Activated CD8-positive, alpha-beta memory T cell treated with anti-CD3 and anti-CD28 coated beads, Interleukin-2, amount 10 ng/mL, durations not matched to agents 7 days and 5 days (primary cell): Measurements from ENCODE around the gene IL17RA. TPM values are rescaled to one million over a fixed set of nuclear protein-coding genes. Genes with fewer than 3 reads are reported as not detected.

Source experiments
- ATAC-seq: fragments of 150-1000 bp; cut with Tn5 transposase; one replicate; pipeline ENCODE4 v1.10.0; 2021; ENCODE audit warnings: moderate library complexity
- CTCF ChIA-PET: fragments of 350-600 bp; sonication (Branson Sonifier 250); formaldehyde crosslinking; loops from one replicate; lab custom pipeline; 2021; ENCODE audit warnings: antibody characterized with exemption; lab: Charles Lee
- DNase-seq: peaks from one replicate; pipeline ENCODE4 v3.0.0-alpha.2; 2020
- H3K27ac Mint-ChIP-seq: one replicate; pipeline ENCODE4 v1.8.0; 2021; ENCODE audit warnings: mild to moderate bottlenecking, mixed read lengths
- H3K27me3 Mint-ChIP-seq: one replicate; pipeline ENCODE4 v1.8.0; 2021; ENCODE audit warnings: mixed read lengths
- H3K36me3 Mint-ChIP-seq: one replicate; pipeline ENCODE4 v1.8.0; 2021; ENCODE audit warnings: mild to moderate bottlenecking, mixed read lengths
- H3K4me1 Mint-ChIP-seq: one replicate; pipeline ENCODE4 v1.8.0; 2021; ENCODE audit warnings: mixed read lengths
- H3K4me3 Mint-ChIP-seq: one replicate; pipeline ENCODE4 v1.8.0; 2021; ENCODE audit warnings: mild to moderate bottlenecking, moderate library complexity, mixed read lengths
- H3K9me3 Mint-ChIP-seq: one replicate; pipeline ENCODE4 v1.8.0; 2022; ENCODE audit warnings: low read depth, mixed read lengths
- total RNA-seq, 2 experiments: library from RNA; stranded (reverse); gene quantifications; one replicate each; pipeline ENCODE4 v1.2.3, GENCODE V29; 2021

IL17RA gene
- total RNA-seq, 2 experiments from 2014 or later, result 22.5 to 25.1 TPM

DNA sequence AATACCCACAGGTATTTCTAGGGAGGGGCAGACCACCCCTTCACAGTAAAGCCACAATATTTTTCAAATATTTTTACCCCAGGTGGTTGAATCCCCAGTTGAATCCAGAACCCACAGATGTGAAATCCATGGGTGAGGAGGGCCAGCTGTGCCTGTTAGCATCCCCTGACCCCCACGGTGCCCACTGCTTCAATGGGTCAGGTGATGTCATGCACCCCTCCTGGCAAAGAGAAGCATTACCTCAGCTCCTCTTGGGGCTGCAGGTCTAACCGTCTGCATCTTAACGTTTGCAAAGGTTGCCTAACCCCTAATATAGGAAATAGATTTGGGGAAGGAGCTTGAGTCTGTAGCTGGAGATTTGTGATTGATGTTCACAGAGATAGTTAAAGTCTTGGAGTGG lies 24.7 kb upstream of the IL17RA start:
- no peak for DNase-seq
- H3K36me3 Mint-ChIP-seq, result no peaks in the 10 kb centered on the region

GRCh38 chr22:17063411-17064106 lies 21.2 kb upstream of the IL17RA start:
- no peaks in the 10 kb centered on the region for H3K4me1 Mint-ChIP-seq
- no peaks in the 10 kb centered on the region for H3K9me3 Mint-ChIP-seq
- H3K36me3 Mint-ChIP-seq, result no peaks in the 10 kb centered on the region
- ATAC-seq (no peak), DNase-seq (no peak)
- no peak overlapping the region for H3K4me3 Mint-ChIP-seq
- no peak overlapping the region for H3K27ac Mint-ChIP-seq
- peaks cover 12% of the 10 kb centered on the region for H3K27me3 Mint-ChIP-seq
- CTCF ChIA-PET, result interaction anchor here (1.1 kb wide), 1 partner anchor 108 kb away, joined by 4 read pairs; no protein-coding TSS in a partner anchor

More for the DNA sequence above, 24.7 kb upstream of the IL17RA start:
- CTCF ChIA-PET, result no interaction called here
- no peaks in the 10 kb centered on the region for H3K4me1 Mint-ChIP-seq
- H3K27me3 Mint-ChIP-seq, result peaks cover 12% of the 10 kb centered on the region
- no peak overlapping the region for H3K4me3 Mint-ChIP-seq
- ATAC-seq, result no peak
- no peak overlapping the region for H3K27ac Mint-ChIP-seq
- no peaks in the 10 kb centered on the region for H3K9me3 Mint-ChIP-seq

DNA sequence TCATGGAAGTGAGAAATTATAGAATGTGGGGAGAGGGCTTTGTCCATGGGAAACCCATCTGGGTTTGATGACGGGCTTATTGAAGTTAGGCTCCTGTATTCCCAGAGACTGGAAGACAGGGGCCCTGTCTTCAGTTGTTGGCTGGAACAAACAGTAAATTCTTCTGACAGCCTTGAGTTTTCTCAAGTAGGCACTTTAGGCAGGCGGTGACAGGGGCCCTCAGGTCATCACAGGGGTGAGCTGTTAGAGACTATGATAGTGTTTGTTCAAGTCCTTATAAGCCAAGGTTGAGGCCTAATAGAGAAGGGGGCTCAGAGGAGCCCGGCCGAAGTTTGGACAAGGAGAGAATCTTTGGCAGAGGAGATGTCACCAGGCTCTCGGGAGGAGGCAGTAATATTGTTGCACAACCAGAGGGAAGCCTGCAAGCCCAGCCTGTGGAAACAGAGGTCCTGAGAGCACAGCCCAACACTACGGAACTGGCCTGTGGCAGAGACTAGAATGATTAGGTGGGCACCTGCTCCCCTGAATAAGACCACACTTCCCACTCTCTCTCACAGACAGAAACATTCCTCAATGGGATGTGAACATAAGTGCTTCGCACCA lies 20.2 kb upstream of the IL17RA start:
- H3K9me3 Mint-ChIP-seq, result no peaks in the 10 kb centered on the region
- no peak overlapping the region for H3K27ac Mint-ChIP-seq
- CTCF ChIA-PET, result no interaction called here
- ATAC-seq (no peak), DNase-seq (no peak)
- H3K27me3 Mint-ChIP-seq, result peaks cover 13% of the 10 kb centered on the region
- no peaks in the 10 kb centered on the region for H3K4me1 Mint-ChIP-seq
- H3K4me3 Mint-ChIP-seq, result no peak overlapping the region
- H3K36me3 Mint-ChIP-seq, result no peaks in the 10 kb centered on the region

DNA sequence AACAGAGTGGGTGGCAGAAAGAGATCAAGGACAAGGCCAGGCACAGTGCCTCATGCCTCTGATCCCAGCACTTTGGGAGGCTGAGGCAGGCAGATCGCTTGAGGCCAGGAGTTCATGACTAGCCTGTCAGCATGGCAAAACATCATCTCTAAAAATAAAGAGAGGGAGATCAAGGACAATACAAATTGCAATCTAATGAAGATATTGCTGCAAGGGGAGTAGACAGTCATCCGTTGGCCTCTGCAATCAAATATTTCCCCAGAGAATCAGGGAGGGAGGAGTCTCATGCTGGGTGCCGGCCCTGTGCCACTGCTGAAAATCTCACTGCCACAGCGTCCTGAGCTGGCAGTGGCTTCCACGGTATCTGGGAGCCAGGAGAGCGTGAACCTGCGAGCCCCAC lies 19.4 kb upstream of the IL17RA start:
- H3K27me3 Mint-ChIP-seq, result peaks cover 12% of the 10 kb centered on the region
- no peaks in the 10 kb centered on the region for H3K9me3 Mint-ChIP-seq
- no peaks in the 10 kb centered on the region for H3K36me3 Mint-ChIP-seq
- ATAC-seq (no peak), DNase-seq (no peak)
- no peak overlapping the region for H3K27ac Mint-ChIP-seq
- no peaks in the 10 kb centered on the region for H3K4me1 Mint-ChIP-seq
- H3K4me3 Mint-ChIP-seq, result no peak overlapping the region
- CTCF ChIA-PET, result no interaction called here

- CTCF ChIA-PET, result interaction anchor here (1.7 to 6.3 kb wide), 3 partner anchors 15 to 100 kb away, joined by 6 to 93 read pairs (median 7); no protein-coding TSS in a partner anchor
Measured at GRCh38 chr22:17072877-17073276, 11.9 kb upstream of the IL17RA start.

DNA sequence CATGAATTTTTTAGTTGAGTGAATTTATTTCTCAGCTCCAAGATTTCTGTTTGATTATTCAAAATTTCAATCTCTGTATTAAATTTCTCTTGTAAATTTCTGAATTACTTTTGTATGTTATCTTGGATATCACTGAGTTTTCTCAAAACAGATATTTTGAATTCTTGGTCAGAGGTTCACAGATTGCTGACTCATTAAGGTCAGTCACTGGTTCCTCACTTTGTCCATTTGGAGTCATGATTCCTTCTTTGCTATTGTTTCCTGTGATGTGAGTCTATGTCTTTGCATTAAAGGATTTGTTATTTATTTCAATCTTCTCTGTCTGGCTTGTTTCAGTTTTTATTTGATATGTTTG lies 10.2 kb upstream of the IL17RA start:
- CTCF ChIA-PET, result interaction anchor here (0.7 to 6.3 kb wide), 17 partner anchors 9 to 1002 kb away, joined by 3 to 93 read pairs (median 4); partner anchors contain the start of gene IL17RA
- peaks cover 53% of the 10 kb centered on the region for H3K27me3 Mint-ChIP-seq
- H3K36me3 Mint-ChIP-seq, result no peaks in the 10 kb centered on the region
- ATAC-seq (no peak), DNase-seq (no peak)
- no peak overlapping the region for H3K4me3 Mint-ChIP-seq
- H3K27ac Mint-ChIP-seq, result no peak overlapping the region
- H3K4me1 Mint-ChIP-seq, result peaks cover 17% of the 10 kb centered on the region
- no peaks in the 10 kb centered on the region for H3K9me3 Mint-ChIP-seq

More at GRCh38 chr22:17072877-17073276, 11.9 kb upstream of the IL17RA start:
- no peak overlapping the region for H3K4me3 Mint-ChIP-seq
- no peak overlapping the region for H3K27ac Mint-ChIP-seq
- no peaks in the 10 kb centered on the region for H3K9me3 Mint-ChIP-seq
- ATAC-seq (no peak), DNase-seq (no peak)
- no peaks in the 10 kb centered on the region for H3K36me3 Mint-ChIP-seq
- H3K4me1 Mint-ChIP-seq, result peaks cover 17% of the 10 kb centered on the region
- H3K27me3 Mint-ChIP-seq, result peaks cover 50% of the 10 kb centered on the region

DNA sequence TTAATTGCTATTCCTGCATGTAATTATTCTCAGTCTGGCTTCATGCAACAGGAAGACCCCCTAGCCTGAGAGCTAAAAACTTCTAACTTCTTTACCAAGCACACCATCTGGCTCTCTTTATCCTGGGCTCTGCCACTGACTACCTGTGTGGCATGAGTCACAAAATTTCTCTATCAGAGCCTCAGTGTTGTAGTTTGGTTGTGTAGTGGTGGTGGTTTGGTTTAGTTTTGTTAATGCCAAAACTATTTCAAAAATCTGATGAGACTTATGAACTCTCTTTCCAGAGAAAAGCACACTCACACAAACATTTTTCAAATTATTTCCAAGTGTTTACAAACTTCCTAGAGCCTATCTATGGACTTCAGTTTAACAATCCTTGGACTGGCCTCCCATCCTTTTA lies 7.5 kb upstream of the IL17RA start:
- ATAC-seq, result no peak
- H3K4me3 Mint-ChIP-seq, result no peak overlapping the region
- H3K27ac Mint-ChIP-seq, result no peak overlapping the region
- H3K9me3 Mint-ChIP-seq, result no peaks in the 10 kb centered on the region
- peaks cover 17% of the 10 kb centered on the region for H3K4me1 Mint-ChIP-seq
- DNase-seq, result no peak
- CTCF ChIA-PET, result interaction anchor here (1.1 to 6.3 kb wide), 3 partner anchors 29 to 190 kb away, joined by 3 to 93 read pairs (median 3); no protein-coding TSS in a partner anchor
- H3K27me3 Mint-ChIP-seq, result peaks cover 50% of the 10 kb centered on the region
- no peaks in the 10 kb centered on the region for H3K36me3 Mint-ChIP-seq

DNA sequence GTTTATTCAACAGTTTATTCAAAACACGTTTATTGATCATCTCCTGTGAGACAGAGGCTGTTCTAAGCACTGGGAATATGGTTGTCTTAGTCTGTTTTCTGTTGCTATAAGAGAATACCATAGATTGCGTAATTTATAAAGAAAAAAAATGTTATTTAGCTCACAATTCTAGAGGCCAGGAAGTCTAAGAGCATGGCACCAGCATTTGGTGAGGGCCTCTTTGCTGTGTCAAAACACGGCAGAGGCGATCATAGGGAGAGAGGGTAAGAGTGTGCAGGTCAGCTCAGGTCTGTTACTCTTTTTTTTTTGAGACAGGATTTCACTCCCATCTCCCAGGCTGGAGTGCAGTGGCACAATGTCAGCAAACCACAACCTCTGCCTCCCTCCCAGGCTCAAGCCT lies 5.2 kb upstream of the IL17RA start:
- DNase-seq (no peak), ATAC-seq (no peak)
- no peaks in the 10 kb centered on the region for H3K36me3 Mint-ChIP-seq
- peaks cover 27% of the 10 kb centered on the region for H3K4me1 Mint-ChIP-seq
- H3K9me3 Mint-ChIP-seq, result no peaks in the 10 kb centered on the region
- CTCF ChIA-PET, result interaction anchor here (1.6 to 1.7 kb wide), 2 partner anchors 92 to 422 kb away, joined by 4 read pairs; no protein-coding TSS in a partner anchor
- no peak overlapping the region for H3K27ac Mint-ChIP-seq
- no peak overlapping the region for H3K4me3 Mint-ChIP-seq
- peaks cover 32% of the 10 kb centered on the region for H3K27me3 Mint-ChIP-seq

GRCh38 chr22:17083255-17083654 lies 1.5 kb upstream of the IL17RA start:
- Mint-ChIP-seq H3K4me1 (peaks cover 39% of the 10 kb centered on the region), H3K36me3 (peaks cover 7% of the 10 kb centered on the region), H3K4me3 (peak overlapping the region; percentile 32), H3K27me3 (peaks cover 19% of the 10 kb centered on the region), H3K27ac (no peak overlapping the region), H3K9me3 (no peaks in the 10 kb centered on the region)
- ATAC-seq, result no peak
- CTCF ChIA-PET, result interaction anchor here (2.9 to 3.3 kb wide), 2 partner anchors 8 to 89 kb away, joined by 9 to 19 read pairs; no protein-coding TSS in a partner anchor
- DNase-seq, result no peak

DNA sequence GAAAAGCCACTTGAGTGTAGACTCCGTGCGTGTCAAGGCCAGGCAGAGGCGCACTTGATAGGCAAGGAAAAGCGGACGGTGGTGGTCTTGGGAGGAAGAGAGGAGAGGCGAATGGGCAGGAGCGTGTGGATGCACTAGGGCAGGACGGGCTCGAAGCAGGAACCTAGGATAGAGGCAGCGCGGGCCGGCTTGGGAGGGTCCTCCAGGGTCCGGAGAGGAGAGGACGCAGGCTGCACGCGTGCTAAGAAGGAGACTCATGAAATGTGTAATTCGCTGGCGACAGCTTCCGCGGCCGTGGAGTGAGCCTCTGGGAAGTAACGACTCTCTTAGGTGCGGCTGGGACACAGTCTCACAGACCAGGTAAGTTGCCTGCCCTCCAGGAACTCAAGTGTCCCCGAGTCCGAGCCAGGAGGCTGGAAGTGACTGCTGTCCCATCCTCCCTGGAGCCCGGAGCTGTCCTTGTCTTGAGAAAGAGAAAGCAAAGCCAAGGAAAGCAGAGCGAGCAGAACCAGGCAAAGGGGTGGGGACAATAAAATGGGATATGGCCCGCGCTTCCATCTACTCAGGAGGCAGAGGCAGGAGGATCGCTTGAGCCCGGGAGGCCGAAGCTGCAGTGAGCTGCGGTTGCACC lies 874 bp upstream of the IL17RA start:
- peaks cover 7% of the 10 kb centered on the region for H3K36me3 Mint-ChIP-seq
- H3K27me3 Mint-ChIP-seq, result peaks cover 19% of the 10 kb centered on the region
- peaks cover 42% of the 10 kb centered on the region for H3K4me1 Mint-ChIP-seq
- H3K9me3 Mint-ChIP-seq, result no peaks in the 10 kb centered on the region
- DNase-seq, result no peak
- peak overlapping the region; percentile 24 for H3K27ac Mint-ChIP-seq
- H3K4me3 Mint-ChIP-seq, result peak overlapping the region; percentile 80
- CTCF ChIA-PET, result interaction anchor here (1.5 to 3.3 kb wide), 3 partner anchors 9 to 88 kb away, joined by 3 to 19 read pairs (median 9); no protein-coding TSS in a partner anchor
- no peak for ATAC-seq

DNA sequence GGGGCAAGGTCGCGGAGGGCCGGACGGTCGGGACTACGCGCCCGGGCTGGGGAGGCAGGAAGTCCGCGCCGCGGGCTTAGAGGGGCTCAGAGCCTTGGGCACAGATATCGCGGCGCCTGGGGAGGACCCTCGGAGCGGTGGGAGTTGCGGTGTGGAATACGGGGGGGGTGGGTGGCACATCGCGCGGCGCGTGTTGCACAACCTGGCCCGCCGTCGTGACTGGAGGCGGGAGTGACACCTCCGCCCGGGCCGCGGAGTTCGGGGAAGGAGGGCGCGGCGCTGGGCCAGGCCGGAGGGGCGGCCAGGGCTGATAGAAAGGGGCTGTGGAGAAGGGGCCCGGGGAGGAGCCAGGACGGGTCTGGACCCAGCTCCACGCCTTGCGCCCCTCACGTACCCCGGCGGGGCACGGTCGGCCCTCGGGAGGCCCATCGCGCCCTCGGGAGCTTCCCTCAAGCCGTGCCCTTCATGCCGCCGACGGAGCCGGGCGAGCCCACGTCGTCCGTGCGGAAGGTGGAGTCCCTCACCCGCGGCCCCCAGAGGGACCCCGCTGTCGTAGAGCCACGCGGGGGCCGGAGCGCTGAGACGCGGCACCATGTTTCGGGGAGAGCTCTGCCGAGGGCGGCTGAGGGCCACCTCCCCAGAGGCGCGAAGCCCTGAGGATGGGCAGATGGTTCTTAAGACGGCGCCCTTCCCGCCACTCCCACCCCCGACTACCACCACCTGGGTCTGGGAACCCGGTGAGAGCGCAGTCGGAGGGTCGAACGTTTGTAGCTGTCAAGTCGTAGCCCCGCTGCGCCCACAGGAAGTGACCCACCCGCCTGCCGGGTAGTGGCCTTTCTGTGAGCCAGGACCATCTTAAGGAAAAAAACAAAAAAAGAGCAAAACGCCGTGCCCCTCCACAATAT lies 729 bp downstream of the IL17RA start:
- ATAC-seq, result peak; percentile 9
- peaks cover 13% of the 10 kb centered on the region for H3K36me3 Mint-ChIP-seq
- H3K27ac Mint-ChIP-seq, result peak overlapping the region; percentile 83
- no peaks in the 10 kb centered on the region for H3K9me3 Mint-ChIP-seq
- CTCF ChIA-PET, result interaction anchor here (0.7 to 3.3 kb wide), 4 partner anchors 10 to 86 kb away, joined by 3 to 19 read pairs (median 6); no protein-coding TSS in a partner anchor
- no peak for DNase-seq
- H3K4me3 Mint-ChIP-seq, result peak overlapping the region; percentile 80
- H3K4me1 Mint-ChIP-seq, result peaks cover 49% of the 10 kb centered on the region
- H3K27me3 Mint-ChIP-seq, result peaks cover 10% of the 10 kb centered on the region

DNA sequence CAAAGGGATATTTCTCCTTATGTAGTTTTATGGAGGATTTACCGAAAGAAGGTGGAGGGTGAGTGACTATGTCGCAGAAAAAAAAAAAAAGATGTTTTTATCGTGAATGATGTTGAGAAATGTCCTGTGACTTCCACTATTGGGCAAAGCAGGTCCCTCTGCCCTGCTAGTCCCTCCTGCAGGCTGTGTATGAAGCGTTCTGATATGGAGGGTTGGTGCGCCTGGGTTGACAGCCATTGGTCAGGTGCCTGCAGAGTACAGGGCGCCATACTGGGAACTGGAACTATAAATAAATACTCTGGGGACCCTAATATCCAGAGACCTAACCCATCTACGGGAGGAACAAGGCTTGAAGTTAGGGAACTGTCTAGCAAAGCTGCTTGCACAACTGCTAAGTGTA lies 1.5 kb downstream of the IL17RA start:
- ATAC-seq, result no peak
- Mint-ChIP-seq H3K27me3 (peaks cover 12% of the 10 kb centered on the region), H3K4me1 (peaks cover 53% of the 10 kb centered on the region), H3K27ac (peak overlapping the region; percentile 83), H3K4me3 (peak overlapping the region; percentile 80), H3K36me3 (peaks cover 17% of the 10 kb centered on the region), H3K9me3 (no peaks in the 10 kb centered on the region)
- DNase-seq, result no peak
- CTCF ChIA-PET, result interaction anchor here (0.7 to 3.3 kb wide), 5 partner anchors 10 to 86 kb away, joined by 3 to 20 read pairs (median 11); no protein-coding TSS in a partner anchor
